LHCN-M2 (cell line): ENCODE results near the gene RPA3. TPM values are rescaled to one million over a fixed set of nuclear protein-coding genes. Genes with fewer than 3 reads are reported as not detected.
A peak's percentile ranks its signal among the peaks of the same experiment; 100 is the strongest.

Source experiments
- DNase-seq: peaks from one replicate; pipeline ENCODE4 v3.0.0-alpha.2; 2012; ENCODE audit warnings: low read depth
- total RNA-seq: library from RNA; depleted of rRNA; stranded (reverse); fragments of >200 nt; gene quantifications from 2 replicates; pipeline ENCODE4 v1.2.3, GENCODE V29; 2014

The RPA3 gene
- total RNA-seq, 1 experiment from 2014 or later: 67.5 TPM

- DNase-seq: peak; percentile 34
These were observed 64.7 kb downstream of the RPA3 start for GRCh38 chr7:7653593-7654187.

DNA sequence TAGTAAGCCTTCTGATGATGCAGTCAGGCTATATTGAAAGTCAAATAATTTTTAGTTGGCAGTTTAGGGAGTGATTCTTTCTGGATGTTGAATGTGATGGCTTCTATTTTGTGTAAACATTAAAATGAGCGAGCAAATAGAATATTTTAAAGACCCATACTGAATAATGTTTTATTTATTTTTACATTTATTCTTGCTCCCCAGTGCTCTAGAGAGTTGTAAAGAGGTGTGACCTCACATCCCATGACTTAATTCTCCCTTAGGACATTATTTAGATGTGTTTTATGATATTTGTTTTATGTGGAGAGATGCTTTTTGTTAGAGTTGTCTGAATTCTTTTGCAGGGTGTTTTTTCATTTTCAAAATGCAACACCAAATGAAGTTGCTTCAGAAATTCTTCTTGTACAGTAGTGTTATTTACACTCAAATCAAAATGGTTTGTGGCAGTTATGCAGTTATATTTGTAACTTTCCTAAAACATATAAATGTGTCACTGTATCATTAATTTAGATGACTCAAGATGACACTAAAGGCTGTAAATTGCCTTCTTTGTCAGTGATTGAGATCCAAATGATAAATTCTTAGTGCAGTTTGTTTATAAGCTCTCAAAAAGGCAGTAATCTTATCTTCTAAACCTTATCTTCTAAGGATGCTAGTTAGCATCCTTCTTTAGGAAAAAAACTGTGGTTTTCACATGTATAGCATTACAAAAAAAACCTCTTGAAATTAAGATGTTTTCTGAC lies 65.4 kb downstream of the RPA3 start:
- no peak for DNase-seq

DNA sequence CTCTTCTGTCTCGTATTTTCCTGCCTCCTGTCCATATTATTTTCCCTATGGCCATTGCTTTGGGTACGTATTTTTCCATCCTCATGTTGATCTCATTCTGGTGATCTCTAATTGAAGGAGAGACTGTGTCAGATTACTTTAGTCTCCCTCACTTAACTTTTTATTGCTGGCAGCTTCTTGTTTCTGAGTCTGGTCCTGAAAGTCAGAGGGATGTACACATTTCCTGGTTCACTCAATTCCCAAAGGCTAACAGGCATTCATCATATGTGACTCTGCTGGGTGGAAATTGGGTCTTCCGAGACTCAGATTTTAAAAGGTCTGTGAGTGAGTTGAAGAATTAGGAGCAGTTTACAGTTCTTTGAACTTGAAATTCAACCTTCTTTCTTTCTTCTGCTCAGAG lies 66.9 kb downstream of the RPA3 start:
- no peak for DNase-seq

- no peak for DNase-seq
These were observed 67.7 kb downstream of the RPA3 start for GRCh38 chr7:7650682-7651206.

GRCh38 chr7:7647495-7648036 lies 70.8 kb downstream of the RPA3 start:
- DNase-seq: peak; percentile 27

DNA sequence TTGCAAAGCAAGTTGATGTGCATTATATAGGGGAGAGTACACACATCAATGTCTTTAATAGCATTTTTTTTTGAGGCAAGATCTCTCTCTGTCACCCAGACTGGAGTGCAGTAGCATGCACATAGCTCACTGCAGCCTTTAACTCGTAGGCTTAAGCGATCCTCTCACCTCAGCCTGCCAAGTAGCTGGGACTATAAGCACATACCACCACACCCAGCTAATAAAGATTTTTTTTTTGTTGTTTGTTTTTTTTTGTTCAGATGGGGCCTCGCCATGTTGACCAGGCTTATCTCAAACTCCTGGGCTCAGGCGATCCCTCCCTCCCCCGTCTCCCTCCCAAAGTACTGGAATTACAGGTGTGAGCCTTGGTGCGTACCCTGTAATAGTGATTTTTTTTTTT lies 76.3 kb downstream of the RPA3 start:
- no peak for DNase-seq

DNA sequence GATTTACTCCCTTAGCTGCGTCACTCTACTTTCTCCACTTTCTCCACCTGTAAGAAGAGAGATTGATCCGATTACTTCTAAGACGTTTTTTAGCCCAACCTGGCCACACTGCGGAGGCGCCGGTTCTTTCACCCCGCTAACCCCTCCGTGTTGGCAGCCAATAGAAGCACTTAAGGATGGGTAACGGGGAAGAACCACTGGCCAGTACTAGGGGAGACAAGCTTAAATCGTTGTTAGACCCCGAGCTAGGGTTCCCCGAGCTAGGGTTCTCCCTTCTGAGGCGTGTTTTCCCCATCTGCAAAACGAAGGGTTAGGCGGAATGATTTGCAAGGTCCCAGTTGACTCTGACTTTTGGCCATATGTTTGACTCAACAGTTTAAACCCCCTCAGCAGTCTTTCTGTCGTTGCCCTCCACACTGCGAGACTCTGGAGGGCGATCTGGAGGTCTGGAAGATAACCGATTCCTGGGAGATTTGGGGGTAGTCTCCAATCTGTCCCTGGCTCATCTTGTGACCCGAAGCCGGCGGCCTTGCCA lies 77.2 kb downstream of the RPA3 start:
- peak; percentile 37 for DNase-seq

DNA sequence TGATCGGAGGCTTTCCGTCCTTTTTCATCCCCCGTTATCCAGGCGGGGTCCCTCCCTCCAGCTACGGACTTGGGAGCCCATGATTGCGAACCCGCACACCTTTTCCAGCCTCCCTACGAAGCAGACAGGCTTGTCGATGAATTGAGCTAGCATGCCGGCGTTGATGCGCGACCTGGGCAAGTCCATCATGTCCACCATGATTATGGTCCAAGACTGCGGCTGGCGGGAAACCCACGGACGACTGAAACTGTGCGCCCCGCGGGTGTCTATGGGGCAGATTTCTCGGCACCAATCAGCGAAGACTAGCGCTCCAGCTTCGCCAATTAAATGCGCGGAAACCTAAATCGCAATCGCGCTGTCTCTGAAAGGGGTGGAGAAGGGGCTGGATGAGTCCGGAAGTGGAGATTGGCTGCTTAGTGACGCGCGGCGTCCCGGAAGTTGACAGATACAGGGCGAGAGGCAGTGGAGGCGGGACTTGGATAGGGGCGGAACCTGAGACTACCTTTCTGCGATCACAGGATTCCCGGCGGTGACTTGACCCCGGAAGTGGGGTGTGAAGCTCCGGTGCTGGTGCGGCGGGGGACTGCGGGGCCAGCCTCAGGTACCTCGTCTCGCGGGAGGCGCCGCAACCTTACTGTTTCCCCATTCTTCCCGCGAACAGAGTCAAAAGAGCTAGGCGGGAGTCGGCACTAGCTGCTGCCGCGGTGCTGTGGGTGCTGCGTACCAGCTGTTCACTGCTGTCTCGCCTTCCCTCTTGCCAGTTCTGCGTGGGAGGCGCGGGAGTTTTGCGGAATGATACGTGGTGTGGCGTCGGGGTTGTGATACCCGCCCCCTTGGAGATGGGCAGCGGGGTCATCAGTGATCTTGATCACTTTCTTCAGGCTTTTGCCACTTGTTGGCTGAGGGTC lies 77.9 kb downstream of the RPA3 start, which contains the start of gene UMAD1:
Gene UMAD1, plus strand, starts transcription at position 532 of the 908 bp plus-strand sequence. CDS start 32,620 bp downstream, outside the sequence.
- DNase-seq: peak; percentile 100

- DNase-seq: peak; percentile 41
These were observed 78.6 kb downstream of the RPA3 start for GRCh38 chr7:7639847-7640220.

- peak; percentile 20 for DNase-seq
These were observed 79.0 kb downstream of the RPA3 start for GRCh38 chr7:7639421-7639820.

- DNase-seq: no peak
These were observed 87.6 kb downstream of the RPA3 start for GRCh38 chr7:7630626-7631329.

GRCh38 chr7:7628476-7628875 lies 89.9 kb downstream of the RPA3 start:
- DNase-seq: no peak

DNA sequence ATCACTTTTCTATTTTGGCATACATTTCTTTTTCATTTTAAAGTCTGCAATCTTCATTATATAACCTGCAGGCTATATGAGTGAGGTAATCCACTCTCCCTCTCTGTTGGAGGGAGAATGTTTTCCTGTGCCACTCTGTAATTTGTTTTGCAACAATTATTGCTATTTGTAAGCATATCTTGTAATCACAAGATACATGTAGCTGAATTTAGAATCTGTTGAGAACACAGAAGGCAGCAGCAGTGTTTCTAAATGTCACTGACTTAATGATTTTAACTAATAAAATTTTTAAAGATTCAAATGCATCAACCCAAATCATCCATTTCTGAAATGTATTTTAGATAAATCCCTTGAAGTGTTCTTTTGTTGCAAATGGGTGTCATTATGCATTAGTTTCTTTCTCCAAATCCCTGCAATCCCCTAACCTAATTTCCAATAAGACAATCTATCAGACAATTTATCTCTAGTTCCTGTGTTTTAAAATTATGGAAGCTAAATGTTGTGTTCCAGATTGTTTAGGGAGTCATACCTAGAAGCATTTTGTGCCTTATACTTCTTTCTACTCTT lies 97.7 kb downstream of the RPA3 start:
- no peak for DNase-seq

DNA sequence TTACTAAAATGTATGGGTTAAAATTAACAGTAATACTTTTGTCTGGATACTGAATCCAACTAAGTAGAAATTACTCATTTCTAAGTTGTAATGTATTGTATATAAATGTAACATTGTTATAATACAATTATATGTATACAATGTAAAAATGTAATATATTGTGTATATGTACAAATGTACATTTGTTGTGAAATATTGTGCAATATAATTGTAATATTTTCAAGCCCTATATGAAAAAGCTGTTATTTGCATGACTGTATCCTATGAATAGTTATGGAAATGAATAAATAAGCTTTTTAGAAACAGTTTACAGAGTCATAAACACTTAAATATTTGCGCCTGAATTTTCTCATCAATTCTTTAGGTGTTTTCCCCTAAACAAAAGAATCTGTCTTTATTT lies 98.2 kb downstream of the RPA3 start:
- DNase-seq: no peak

- DNase-seq: no peak
These were observed 100.0 kb downstream of the RPA3 start for GRCh38 chr7:7618410-7618809.

DNA sequence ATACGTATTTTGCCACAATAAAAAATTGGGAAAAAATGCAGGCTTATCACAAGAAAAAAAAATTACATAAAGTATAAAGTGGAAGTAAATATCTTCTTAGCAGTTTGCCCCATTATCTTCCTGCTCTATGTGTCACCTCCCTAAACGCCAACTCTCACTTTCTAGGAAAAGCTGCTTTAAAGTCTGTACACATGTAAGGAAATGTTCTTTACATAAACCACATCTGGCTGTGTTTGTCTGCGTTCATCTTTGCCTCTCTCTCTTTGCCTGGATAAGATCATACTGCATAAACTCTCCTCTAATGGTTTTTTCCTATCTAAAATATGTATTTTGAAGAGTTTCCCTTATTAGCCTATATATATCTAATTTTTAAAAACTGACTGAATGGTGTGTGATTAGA lies 100.9 kb downstream of the RPA3 start:
- no peak for DNase-seq

GRCh38 chr7:7614018-7614741 lies 104.2 kb downstream of the RPA3 start:
- DNase-seq: no peak

GRCh38 chr7:7613210-7613609 lies 105.2 kb downstream of the RPA3 start:
- no peak for DNase-seq

- no peak for DNase-seq
These were observed 105.9 kb downstream of the RPA3 start for GRCh38 chr7:7612519-7612918.

DNA sequence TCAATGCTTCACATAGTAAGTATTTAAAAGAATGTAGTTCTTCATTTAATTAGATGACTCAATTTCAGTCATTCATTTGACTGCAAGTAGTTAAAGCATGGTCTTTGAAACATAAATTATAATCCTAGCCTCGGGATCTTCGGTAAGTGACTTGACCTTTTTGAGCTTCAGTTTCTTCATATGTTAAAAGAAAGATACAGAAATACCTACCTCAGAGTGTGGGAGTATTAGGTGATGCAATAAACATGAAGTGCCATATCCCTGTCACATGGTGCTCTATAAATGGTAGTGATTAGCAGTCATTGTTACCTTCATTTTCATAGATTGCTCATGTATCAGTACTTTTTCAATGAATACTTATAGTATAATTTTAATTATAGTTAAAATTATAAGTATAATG lies 109.1 kb downstream of the RPA3 start:
- DNase-seq: no peak
